Fibroblast of lung (primary cell): ENCODE results near the gene PDE2A. TPM values are rescaled to one million over a fixed set of nuclear protein-coding genes. Genes with fewer than 3 reads are reported as not detected.
A peak's percentile ranks its signal among the peaks of the same experiment; 100 is the strongest.

ENCODE experiments used
- DNase-seq, 2 donors: peaks; one replicate each; pipeline versions ENCODE4 v3.0.0 to v3.0.0-alpha.2; 2010; ENCODE audit warnings: low read depth in 2 of 2
- H2AFZ ChIP-seq: 2 replicates; pipeline ENCODE4 v1.5.1; 2012; ENCODE audit warnings: low read length, control low read depth, inconsistent platforms
- H3K27ac ChIP-seq: 2 replicates; pipeline ENCODE4 v1.5.1; 2011; ENCODE audit warnings: low read length, control low read depth; ENCODE audit not compliant: insufficient read depth
- H3K27me3 ChIP-seq: 2 replicates; pipeline ENCODE4 v1.5.1; 2011; ENCODE audit warnings: mild to moderate bottlenecking, low read length; ENCODE audit not compliant: control insufficient read depth, insufficient read depth
- H3K36me3 ChIP-seq: 2 replicates; pipeline ENCODE4 v1.5.1; 2011; ENCODE audit warnings: low read length; ENCODE audit not compliant: control insufficient read depth, insufficient read depth
- H3K4me1 ChIP-seq: 2 replicates; pipeline ENCODE4 v1.5.1; 2011; ENCODE audit warnings: low read length; ENCODE audit not compliant: control insufficient read depth, insufficient read depth; ENCODE audit errors: extremely low read depth
- H3K4me2 ChIP-seq: 2 replicates; pipeline ENCODE4 v1.5.1; 2011; ENCODE audit warnings: low read length, control low read depth; ENCODE audit not compliant: insufficient read depth; ENCODE audit errors: extremely low read depth
- H3K4me3 ChIP-seq, 4 experiments: fragments of 200-600 bp in 1 of 4; sonication (generic) in 1 of 4; replicated peaks in 1 of 4; 2 replicates each; pipeline ENCODE4 v1.5.1; 2011 to 2016; ENCODE audit warnings: low read length in 4 of 4, low read depth in 3 of 4, mild to moderate bottlenecking in 3 of 4, control low read depth in 2 of 4, inconsistent platforms in 1 of 4, mixed read lengths in 1 of 4; ENCODE audit not compliant: insufficient read depth in 1 of 4; ENCODE audit errors: control extremely low read depth in 1 of 4
- H3K79me2 ChIP-seq: 2 replicates; pipeline ENCODE4 v1.5.1; 2012; ENCODE audit warnings: mild to moderate bottlenecking, low read length, inconsistent platforms; ENCODE audit not compliant: control insufficient read depth, insufficient read depth
- H3K9ac ChIP-seq: 2 replicates; pipeline ENCODE4 v1.5.1; 2011; ENCODE audit warnings: mild to moderate bottlenecking, low read length, control low read depth; ENCODE audit not compliant: insufficient read depth
- H3K9me3 ChIP-seq: 2 replicates; pipeline ENCODE4 v1.5.1; 2012; ENCODE audit warnings: low read depth, low read length; ENCODE audit not compliant: control insufficient read depth, insufficient read depth
- H4K20me1 ChIP-seq: 2 replicates; pipeline ENCODE4 v1.5.1; 2011; ENCODE audit warnings: low read length; ENCODE audit not compliant: control insufficient read depth, insufficient read depth; ENCODE audit errors: extremely low read depth
- CTCF ChIP-seq, 2 donors: IDR thresholded peaks in 1 of 2; conservative IDR thresholded peaks in 1 of 2; 1 replicate in 1 of 2; 2 replicates in 1 of 2; pipeline ENCODE4 v1.5.1; 2011 to 2012; ENCODE audit warnings: low read length in 2 of 2, control low read depth in 1 of 2, inconsistent platforms in 1 of 2, low read depth in 1 of 2, mild to moderate bottlenecking in 1 of 2
- EZH2 ChIP-seq: IDR thresholded peaks from 2 replicates; pipeline ENCODE4 v1.5.1; 2012; ENCODE audit warnings: low read length, control low read depth, mild to moderate bottlenecking; ENCODE audit errors: missing control alignments
- polyA plus RNA-seq, 2 donors: library from polyadenylated mRNA; depleted of rRNA in 1 of 2; stranded (reverse) in 1 of 2; unstranded in 1 of 2; fragments of >200 nt; gene quantifications; 2 replicates each; pipeline ENCODE4 v1.2.1, GENCODE V29; 2011 to 2012; ENCODE audit warnings: missing spikeins in 1 of 2
- total RNA-seq: library from RNA; depleted of rRNA; stranded (reverse); fragments of >200 nt; gene quantifications from 2 replicates; pipeline ENCODE4 v1.2.1, GENCODE V29; 2014

Gene PDE2A
- total and polyA plus RNA-seq, 2 donors (not counting 1 experiment from before 2014, with no cell fraction given) = 0.50 to 2.6 TPM

- H4K20me1 ChIP-seq = no peaks in the 10 kb centered on the region
- H3K9me3 ChIP-seq = no peaks in the 10 kb centered on the region
- no peaks in the 10 kb centered on the region for H3K79me2 ChIP-seq
- H3K4me3 ChIP-seq = no peak overlapping the region
- no peaks in the 10 kb centered on the region for H3K36me3 ChIP-seq
- peak; percentile 14 to 30 for DNase-seq
- no peak overlapping the region for H2AFZ ChIP-seq
- TF ChIP-seq CTCF (conservative IDR thresholded peaks at IDR 0.05 in 1 of 2, IDR thresholded peaks at IDR 0.05 in 1 of 2; ENCODE audit: low read depth in 1 of 2, low read length in 2 of 2) (peak; percentile 38 to 50), EZH2 (no peak)
- no peak overlapping the region for H3K4me2 ChIP-seq
- peaks cover 11% of the 10 kb centered on the region for H3K27me3 ChIP-seq
- no peak overlapping the region for H3K27ac ChIP-seq
- H3K4me1 ChIP-seq = no peaks in the 10 kb centered on the region
- H3K9ac ChIP-seq = no peak overlapping the region
Measured at GRCh38 chr11:72598906-72599305, 75.3 kb downstream of the PDE2A start.

GRCh38 chr11:72598466-72598865 lies 75.8 kb downstream of the PDE2A start:
- no peaks in the 10 kb centered on the region for H3K9me3 ChIP-seq
- H3K27ac ChIP-seq = no peak overlapping the region
- H3K4me2 ChIP-seq = no peak overlapping the region
- TF ChIP-seq CTCF (conservative IDR thresholded peaks at IDR 0.05 in 1 of 2, IDR thresholded peaks at IDR 0.05 in 1 of 2; ENCODE audit: low read depth in 1 of 2, low read length in 2 of 2) = no peak
- TF ChIP-seq EZH2 = no peak
- no peaks in the 10 kb centered on the region for H3K4me1 ChIP-seq
- H3K79me2 ChIP-seq = no peaks in the 10 kb centered on the region
- no peak overlapping the region for H2AFZ ChIP-seq
- H3K36me3 ChIP-seq = no peaks in the 10 kb centered on the region
- no peaks in the 10 kb centered on the region for H4K20me1 ChIP-seq
- H3K27me3 ChIP-seq = peaks cover 8% of the 10 kb centered on the region
- H3K9ac ChIP-seq = no peak overlapping the region
- no peak overlapping the region for H3K4me3 ChIP-seq
- no peak for DNase-seq

- no peak overlapping the region for H2AFZ ChIP-seq
- no peaks in the 10 kb centered on the region for H4K20me1 ChIP-seq
- no peak overlapping the region for H3K27ac ChIP-seq
- peaks cover 7% of the 10 kb centered on the region for H3K27me3 ChIP-seq
- H3K9me3 ChIP-seq = no peaks in the 10 kb centered on the region
- H3K4me3 ChIP-seq = no peak overlapping the region
- no peaks in the 10 kb centered on the region for H3K4me1 ChIP-seq
- no peak overlapping the region for H3K4me2 ChIP-seq
- no peak for DNase-seq
- TF ChIP-seq CTCF (conservative IDR thresholded peaks at IDR 0.05 in 1 of 2, IDR thresholded peaks at IDR 0.05 in 1 of 2; ENCODE audit: low read depth in 1 of 2, low read length in 2 of 2) (no peak), EZH2 (no peak)
- no peaks in the 10 kb centered on the region for H3K79me2 ChIP-seq
- H3K9ac ChIP-seq = no peak overlapping the region
- no peaks in the 10 kb centered on the region for H3K36me3 ChIP-seq
Measured at GRCh38 chr11:72597721-72598120, 76.5 kb downstream of the PDE2A start.
